ENCODE measurements around the gene MAST4. TPM values are rescaled to one million over a fixed set of nuclear protein-coding genes. Genes with fewer than 3 reads are reported as not detected.

MAST4 gene
- total and polyA plus RNA-seq, 8 donors = 5.9 to 29.7 (median 10.0) TPM

GRCh38 chr5:66892716-66893115 lies 296.5 kb downstream of the MAST4 start:
- H3K27ac ChIP-seq = peak overlapping the region in 2 of 4 donors; percentile 55 to 65
- no peak for TF ChIP-seq CTCF (IDR thresholded peaks at IDR 0.05)
- no peak for DNase-seq
- ATAC-seq = no peak
- intact Hi-C loops (cut with DNase I) = no loop called here
- H3K4me1 ChIP-seq = peaks cover 0 to 14% (median 0%) of the 10 kb centered on the region in 3 donors
- no peak overlapping the region for H3K4me3 ChIP-seq
- no peaks in the 10 kb centered on the region for H3K9me3 ChIP-seq
- no peak for FAIRE-seq
- H3K36me3 ChIP-seq = no peaks in the 10 kb centered on the region
- H3K27me3 ChIP-seq = no peaks in the 10 kb centered on the region
- 82 to 91% methylated on average over 3 of the region's 3 CpGs for WGBS, 2 donors

GRCh38 chr5:66894480-66895240 lies 298.5 kb downstream of the MAST4 start:
- intact Hi-C loops (cut with DNase I) = no loop called here
- FAIRE-seq (no peak), DNase-seq (no peak), ATAC-seq (no peak)
- H3K4me1 ChIP-seq = peaks cover 0 to 14% (median 3%) of the 10 kb centered on the region in 3 donors
- H3K36me3 ChIP-seq = no peaks in the 10 kb centered on the region
- TF ChIP-seq CTCF (IDR thresholded peaks at IDR 0.05) = no peak
- 88% methylated on average over 3 of the region's 3 CpGs for WGBS, 2 donors
- H3K27me3 ChIP-seq = no peaks in the 10 kb centered on the region
- no peak overlapping the region for H3K27ac ChIP-seq
- no peak overlapping the region for H3K4me3 ChIP-seq
- no peaks in the 10 kb centered on the region for H3K9me3 ChIP-seq

- 75 to 78% methylated on average over 4 of the region's 4 CpGs for WGBS, 2 donors
- Histone ChIP-seq H3K27me3 (no peaks in the 10 kb centered on the region), H3K36me3 (no peaks in the 10 kb centered on the region), H3K4me3 (no peak overlapping the region), H3K4me1 (peaks cover 0 to 8% (median 3%) of the 10 kb centered on the region in 3 donors), H3K27ac (no peak overlapping the region), H3K9me3 (no peaks in the 10 kb centered on the region)
- no peak for TF ChIP-seq CTCF (IDR thresholded peaks at IDR 0.05)
- ATAC-seq (no peak), DNase-seq (no peak), FAIRE-seq (no peak)
- intact Hi-C loops (cut with DNase I) = no loop called here
Observed at GRCh38 chr5:66896171-66896570, 300.0 kb downstream of the MAST4 start.

- whole genome bisulfite sequencing, 2 donors = 92 to 94% methylated on average over 9 of the region's 9 CpGs
- H3K27ac ChIP-seq = no peak overlapping the region
- ATAC-seq (no peak), DNase-seq (no peak), FAIRE-seq (no peak)
- no peak for TF ChIP-seq CTCF (IDR thresholded peaks at IDR 0.05)
- no peaks in the 10 kb centered on the region for H3K27me3 ChIP-seq
- H3K4me1 ChIP-seq = peaks cover 0 to 3% (median 0%) of the 10 kb centered on the region in 3 donors
- H3K4me3 ChIP-seq = no peak overlapping the region
- no peaks in the 10 kb centered on the region for H3K9me3 ChIP-seq
- intact Hi-C loops (cut with DNase I) = no loop called here
- no peaks in the 10 kb centered on the region for H3K36me3 ChIP-seq
Observed at GRCh38 chr5:66897356-66897755, 301.2 kb downstream of the MAST4 start.

All from pancreas (tissue), 10 donors.